Measurements from ENCODE around the gene MGA.

GRCh38 chr15:41716864-41717263 is 56.7 kb downstream of the MGA start:
- no peak for TF ChIP-seq CTCF (IDR thresholded peaks at IDR 0.05)
- no peak for TF ChIP-seq POLR2A (IDR thresholded peaks at IDR 0.05)
